ENCODE measurements around the gene PCF11. TPM values are rescaled to one million over a fixed set of nuclear protein-coding genes. Genes with fewer than 3 reads are reported as not detected.
A peak's percentile ranks its signal among the peaks of the same experiment; 100 is the strongest.

Gene PCF11
- total and polyA plus RNA-seq, 2 of the 13 experiments (the other 11 are each of a cell fraction or from before 2014, with no cell fraction given): 40.3 to 47.7 TPM

- TF ChIP-seq CENPBD1 (CRISPR knock-in tag; IDR thresholded peaks at IDR 0.05; ENCODE audit: borderline replicate concordance, low read depth) (no peak), MYC (CRISPR knock-in tag; IDR thresholded peaks at IDR 0.05; ENCODE audit: borderline replicate concordance) (peak; percentile 79; the same call in 1 of the 2 replicates), SATB2 (CRISPR knock-in tag; IDR thresholded peaks at IDR 0.05) (no peak; the same call in 1 of the 2 replicates), KMT2B (CRISPR knock-in tag; IDR thresholded peaks at IDR 0.05) (peak; percentile 96), EZH2 (conservative IDR thresholded peaks at IDR 0.05; ENCODE audit: low read depth, low read length) (no peak), ZNF142 (CRISPR knock-in tag; IDR thresholded peaks at IDR 0.05) (peak; percentile 81; the same call in 1 of the 2 replicates), SKIL (CRISPR knock-in tag; IDR thresholded peaks at IDR 0.05; ENCODE audit: borderline replicate concordance) (no peak; the same call in 1 of the 2 replicates), NFKB2 (CRISPR knock-in tag; IDR thresholded peaks at IDR 0.05; ENCODE audit: borderline replicate concordance) (peak; percentile 44; the same call in 1 of the 2 replicates), CEBPB (IDR thresholded peaks at IDR 0.05; ENCODE audit: borderline replicate concordance, low read depth, low read length) (no peak; the same call in 1 of the 2 replicates), WIZ (CRISPR knock-in tag; IDR thresholded peaks at IDR 0.05) (no peak), ZFP90 (CRISPR knock-in tag; IDR thresholded peaks at IDR 0.05; ENCODE audit: borderline replicate concordance) (peak; percentile 20; the same call in 1 of the 2 replicates), ZNF34 (CRISPR knock-in tag; IDR thresholded peaks at IDR 0.05; ENCODE audit: borderline replicate concordance) (no peak), ZNF7 (CRISPR knock-in tag; IDR thresholded peaks at IDR 0.05) (no peak), ZNF207 (IDR thresholded peaks at IDR 0.05; ENCODE audit: borderline replicate concordance) (no peak), BRCA1 (CRISPR knock-in tag; IDR thresholded peaks at IDR 0.05) (no peak; the same call in 1 of the 2 replicates), HMG20B (CRISPR knock-in tag; conservative IDR thresholded peaks at IDR 0.05) (no peak), ZNF431 (CRISPR knock-in tag; IDR thresholded peaks at IDR 0.05; ENCODE audit: borderline replicate concordance, low read depth) (no peak), BRD4 (CRISPR knock-in tag; IDR thresholded peaks at IDR 0.05) (no peak), ZKSCAN5 (CRISPR knock-in tag; IDR thresholded peaks at IDR 0.05) (no peak), ZNF382 (CRISPR knock-in tag; IDR thresholded peaks at IDR 0.05; ENCODE audit: borderline replicate concordance) (no peak)
Observed at GRCh38 chr11:83193315-83194280, 36.7 kb downstream of the PCF11 start, which contains the start of gene ANKRD42 (continued).
